Limb (tissue), 2 donors: ENCODE measurements around the gene PSMG4.
A peak's percentile ranks its signal among the peaks of the same experiment; 100 is the strongest.

Experiments
- DNase-seq, 2 donors: peaks; one replicate each; pipeline ENCODE4 v3.0.0-alpha.2; 2016; ENCODE audit errors: extremely low spot score in 2 of 2

The PSMG4 gene

DNA sequence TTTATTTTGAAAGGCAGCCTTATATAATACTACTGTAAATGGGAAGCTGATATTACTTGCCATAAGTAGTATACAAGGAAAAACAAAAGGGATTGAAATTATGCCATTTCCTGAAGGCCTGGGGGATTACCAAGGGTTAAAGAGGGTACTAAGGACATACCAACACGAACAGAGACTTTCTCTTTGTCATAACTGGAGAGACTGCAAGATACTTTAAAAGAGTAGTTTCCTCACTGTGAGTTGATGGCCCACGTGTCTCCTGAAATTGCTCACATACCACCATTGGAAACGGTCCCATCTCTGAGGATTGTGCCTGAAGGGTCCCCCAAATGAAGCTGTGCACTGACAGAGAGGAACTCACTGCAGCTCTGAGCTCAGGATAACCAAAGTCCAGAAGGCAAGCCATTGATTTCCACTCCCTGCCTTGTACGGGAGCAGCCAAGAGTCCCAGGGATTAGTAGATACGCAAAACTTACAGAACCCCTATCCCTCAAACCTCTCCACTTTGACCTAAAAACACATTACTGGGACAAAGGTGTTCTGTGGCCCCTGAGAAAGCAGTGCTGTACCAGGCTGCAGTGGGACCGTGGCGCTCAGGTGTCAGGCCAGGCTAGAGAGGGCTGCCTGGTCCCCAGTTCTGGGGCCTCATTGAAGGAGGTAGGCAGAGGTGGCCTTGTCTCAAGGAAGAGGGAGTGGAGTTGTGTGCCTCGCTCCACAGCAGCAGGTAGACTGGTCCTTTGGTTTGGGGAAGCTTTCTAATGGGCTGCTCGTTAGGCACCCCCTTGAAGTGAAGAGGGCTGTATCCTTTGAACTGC is 15.2 kb downstream of the PSMG4 start:
- no peak for DNase-seq

DNA sequence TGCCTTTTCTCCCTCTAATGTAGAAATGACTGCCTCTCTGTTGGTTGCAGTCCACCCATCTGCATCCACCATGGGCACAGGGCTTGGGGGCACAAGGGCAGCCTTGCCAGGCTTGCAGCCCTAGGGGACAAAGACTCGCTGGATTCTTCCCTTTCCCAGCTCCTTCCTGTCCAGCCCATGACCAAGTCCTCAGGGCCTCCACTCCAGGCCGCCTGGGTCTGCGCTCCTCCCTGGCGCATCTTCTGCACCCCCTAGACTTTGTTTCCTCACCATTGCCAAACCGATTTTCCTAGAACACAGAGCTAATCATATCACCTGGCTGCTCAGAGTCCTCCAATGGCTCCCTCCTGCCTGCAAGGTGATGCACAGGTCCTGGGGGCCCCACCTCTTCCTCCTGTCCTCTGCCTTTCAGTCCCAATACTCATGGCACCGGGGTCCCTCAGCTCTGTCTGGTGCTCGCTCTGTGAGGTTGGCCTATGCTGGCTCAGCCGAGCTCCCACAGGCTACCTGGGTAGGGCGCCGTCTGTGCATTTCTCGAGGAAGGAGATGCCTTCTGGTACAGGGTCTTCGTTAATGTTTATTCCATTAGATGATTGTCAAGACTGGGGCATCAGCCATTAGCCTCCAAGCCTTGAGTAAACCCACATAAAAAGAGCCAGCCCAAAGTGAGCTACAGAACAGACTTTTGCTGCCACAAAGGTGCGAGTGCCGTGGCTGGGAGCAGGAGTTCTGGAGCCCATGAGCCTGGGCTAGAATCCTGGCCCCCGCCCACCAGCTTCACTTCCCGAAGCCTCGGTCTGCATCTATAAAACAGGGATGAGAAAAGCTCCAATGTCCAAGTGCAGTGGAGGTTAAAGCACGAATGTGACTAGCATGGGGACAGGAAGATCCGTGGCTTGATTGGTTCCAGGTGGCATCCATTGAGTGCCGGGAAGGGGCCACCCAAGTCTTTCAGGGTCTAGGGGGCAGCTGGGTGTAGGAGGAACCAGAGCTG is 17.7 kb downstream of the PSMG4 start:
- no peak for DNase-seq

DNA sequence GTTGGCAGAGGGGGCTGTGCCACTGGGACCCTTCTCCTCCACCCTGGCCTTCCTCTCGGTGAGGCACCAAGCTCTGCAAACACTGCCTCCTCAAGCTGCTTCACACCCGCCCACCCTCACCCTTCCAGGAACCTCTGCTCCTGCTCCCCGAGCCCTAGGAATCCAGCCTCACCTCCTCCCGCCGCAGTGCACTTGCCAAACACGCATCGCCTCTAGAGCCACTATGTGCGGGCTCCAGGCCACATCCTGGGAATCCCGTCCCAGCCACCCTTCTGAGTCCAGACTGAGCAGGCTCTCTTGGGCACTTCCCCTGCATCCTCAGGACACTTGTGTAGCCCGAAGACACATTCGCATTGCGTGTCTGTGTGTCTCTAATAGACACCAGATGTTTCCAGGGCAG is 18.5 kb downstream of the PSMG4 start:
- no peak for DNase-seq

DNA sequence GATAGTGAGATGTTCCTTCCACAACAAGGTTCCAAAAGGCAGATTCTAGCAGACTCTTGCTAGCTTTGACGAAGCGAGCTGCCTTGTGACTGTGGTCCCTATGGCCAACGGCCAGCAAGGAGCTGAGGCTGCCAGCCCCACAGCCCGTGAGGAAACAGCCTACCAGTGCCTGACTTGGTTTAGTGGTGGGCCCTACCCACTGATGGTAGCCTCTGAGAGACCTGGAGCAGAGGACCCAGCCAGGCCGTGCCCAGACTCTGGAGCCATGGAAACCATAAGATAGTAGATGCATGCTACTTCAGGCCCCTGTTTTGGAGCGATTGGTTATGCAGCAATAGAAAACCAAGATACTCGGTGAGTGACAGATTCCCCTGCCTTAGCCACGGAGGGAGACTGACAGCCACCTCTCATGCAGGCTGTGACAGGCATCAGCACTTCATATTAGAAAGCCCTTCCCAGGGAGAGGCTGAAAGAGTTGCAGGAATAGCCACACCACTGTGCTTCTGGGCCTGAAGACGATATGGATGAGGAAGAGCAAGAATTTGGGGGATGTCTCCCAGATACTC is 19.2 kb downstream of the PSMG4 start:
- no peak for DNase-seq

DNA sequence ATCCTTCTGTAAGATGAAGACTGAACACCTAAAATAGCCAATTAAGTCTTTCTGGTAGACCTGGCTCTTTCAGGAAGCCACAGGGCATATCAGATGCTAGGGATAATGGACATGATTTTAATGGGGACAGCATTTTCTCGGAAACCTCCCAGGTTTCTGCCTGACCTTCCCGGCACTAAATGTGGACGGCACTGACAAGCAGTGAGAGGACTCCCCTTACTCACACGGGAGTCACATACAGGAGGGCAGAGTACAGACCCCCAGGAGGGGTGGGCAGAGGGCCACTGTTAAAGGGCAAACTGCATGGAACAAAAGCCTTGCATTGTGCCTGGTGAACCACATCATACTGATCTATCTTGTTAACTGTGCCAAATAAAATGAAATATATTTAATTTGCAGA is 19.9 kb downstream of the PSMG4 start:
- DNase-seq = peak in 1 of 2 donors; percentile 20

DNA sequence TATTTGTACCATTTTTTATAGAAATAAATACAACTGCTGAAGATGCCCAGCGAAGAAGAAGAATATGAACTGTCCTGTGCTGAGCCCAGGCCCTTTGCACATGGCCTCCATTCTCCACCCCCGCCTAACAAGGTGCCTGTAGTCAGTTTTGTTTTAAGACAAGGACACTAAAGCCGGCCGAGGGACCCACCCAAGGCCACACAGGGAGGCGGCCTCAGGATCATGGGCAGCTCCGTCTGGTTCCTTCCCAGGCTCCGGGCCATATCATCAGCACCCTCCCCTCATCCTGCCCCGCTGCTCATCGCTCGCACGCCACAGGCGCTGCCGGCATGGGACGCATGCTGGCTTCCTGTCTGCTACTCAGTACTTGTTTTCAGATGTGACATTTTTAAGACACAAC is 21.3 kb downstream of the PSMG4 start:
- peak in 1 of 2 donors; percentile 32 for DNase-seq

DNA sequence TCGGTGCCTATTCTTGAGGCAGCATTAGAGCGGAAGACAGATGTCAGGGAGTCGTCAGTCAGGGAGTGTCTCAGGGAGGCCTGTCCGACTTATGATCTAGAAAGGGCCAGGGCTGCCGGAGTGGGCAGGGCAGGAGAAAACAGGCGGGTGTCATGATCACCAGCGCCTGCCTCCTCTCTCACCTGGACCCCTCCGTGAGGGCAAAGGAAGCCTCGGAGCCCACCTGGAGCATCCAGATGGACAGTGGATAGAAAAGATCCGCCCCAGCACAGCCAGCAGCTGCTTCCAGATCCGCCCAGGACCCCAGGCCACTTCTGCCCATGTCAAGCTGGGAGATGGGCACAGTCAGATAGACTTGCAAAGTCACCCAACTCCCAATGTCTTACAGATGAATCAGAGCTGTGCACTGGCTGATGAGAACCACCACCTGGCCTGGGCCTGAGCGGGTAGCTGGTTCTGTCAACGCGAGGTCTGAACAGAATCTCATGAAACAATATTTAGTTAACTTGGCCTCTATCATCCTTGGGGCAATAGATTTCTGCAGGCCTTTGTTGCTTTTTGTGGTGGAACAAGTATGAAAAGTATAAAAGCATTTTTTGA is 22.2 kb downstream of the PSMG4 start:
- DNase-seq = peak in 1 of 2 donors; percentile 35

DNA sequence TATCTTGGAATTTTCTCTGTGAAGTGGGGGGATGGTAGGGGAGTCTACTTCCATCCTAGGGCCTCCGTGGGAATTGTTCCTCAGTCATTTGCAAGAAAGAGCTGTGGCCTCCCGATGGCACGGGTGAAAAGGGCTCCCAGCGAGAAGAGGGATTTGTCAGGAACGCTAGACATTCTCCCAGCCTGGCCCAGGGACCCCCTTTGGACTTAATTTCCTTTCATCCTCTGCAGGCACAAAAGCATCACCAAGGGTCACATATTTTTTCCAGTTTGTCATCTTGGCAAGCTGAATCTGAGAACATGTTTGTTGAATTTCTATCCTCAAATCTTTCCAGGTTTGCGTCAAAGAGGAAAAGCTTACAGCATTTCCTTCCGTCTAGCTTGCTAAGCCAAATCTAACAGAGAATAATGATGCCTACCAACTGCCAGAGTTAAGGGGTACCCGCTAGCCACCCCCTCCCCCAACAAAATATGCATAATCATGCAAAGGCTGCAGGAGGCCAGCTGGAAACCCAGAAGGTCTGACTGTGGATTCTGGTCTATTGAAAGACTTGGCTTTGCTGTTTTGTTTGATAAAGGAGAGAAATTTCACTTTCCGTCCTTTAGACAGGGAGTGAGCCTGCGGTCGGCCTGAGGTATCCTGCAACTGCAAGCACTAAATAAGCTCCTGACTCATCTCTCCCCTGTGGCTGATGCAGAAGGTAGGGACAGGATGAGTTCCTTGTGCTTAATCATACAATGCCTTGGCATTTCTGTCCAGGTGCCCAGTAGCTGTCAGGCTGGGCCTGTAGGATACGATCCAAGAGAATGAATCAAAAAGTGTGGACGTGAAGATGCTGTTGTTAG is 23.1 kb downstream of the PSMG4 start:
- peak; percentile 46 to 47 for DNase-seq

DNA sequence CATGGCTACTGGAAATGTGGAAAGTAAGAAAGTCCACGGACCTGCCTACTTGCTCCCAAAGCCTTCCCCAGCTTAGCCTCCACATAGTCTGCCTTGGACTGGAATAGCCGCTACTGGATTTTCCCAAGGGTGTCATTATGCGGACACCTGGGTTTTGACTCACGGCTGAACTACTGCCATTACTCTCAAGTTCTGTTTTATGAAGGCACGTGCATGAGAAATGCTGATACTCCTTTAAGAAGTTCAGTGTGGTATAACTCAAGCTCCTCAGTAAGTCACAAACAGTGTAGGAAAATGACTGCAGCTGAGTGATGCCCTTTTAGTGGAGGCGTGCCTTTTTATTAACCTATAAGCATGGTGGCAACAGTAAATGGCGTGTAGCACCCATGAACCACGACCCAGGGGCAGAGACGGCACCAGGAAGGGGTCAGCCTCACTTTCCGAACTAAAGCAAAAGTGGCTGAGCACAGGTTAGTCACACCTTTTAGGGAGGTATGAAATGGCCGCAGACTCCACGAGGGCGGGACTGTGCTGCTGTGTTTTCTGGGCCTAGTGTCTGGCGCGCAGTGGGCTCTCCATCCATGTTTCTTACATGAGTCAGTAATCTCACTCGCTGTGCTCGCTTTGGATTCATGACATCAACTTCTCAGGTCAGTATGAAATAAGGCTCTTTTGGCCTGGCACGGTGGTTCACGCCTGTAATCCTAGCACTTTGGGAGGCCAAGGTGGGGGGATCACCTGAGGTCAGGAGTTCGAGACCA is 23.9 kb downstream of the PSMG4 start:
- peak in 1 of 2 donors; percentile 23 for DNase-seq

DNA sequence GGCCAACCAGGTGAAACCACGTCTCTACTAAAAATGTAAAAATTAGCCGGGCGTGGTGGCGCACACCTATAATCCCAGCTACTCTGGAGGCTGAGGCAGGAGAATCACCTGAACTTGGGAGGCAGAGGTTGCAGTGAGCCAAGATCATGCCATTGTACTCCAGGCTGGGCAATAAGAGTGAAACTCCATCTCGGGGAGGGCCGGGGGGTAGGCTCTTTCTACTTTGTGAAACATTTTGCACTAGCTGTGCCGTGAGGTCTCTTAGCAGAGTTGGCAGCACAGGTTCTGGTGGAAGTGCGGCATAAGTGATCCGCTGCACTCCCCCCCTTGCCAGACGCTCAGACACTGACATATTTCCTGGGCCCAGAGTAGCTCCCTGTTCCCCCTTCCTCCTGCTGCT is 24.5 kb downstream of the PSMG4 start:
- no peak for DNase-seq

DNA sequence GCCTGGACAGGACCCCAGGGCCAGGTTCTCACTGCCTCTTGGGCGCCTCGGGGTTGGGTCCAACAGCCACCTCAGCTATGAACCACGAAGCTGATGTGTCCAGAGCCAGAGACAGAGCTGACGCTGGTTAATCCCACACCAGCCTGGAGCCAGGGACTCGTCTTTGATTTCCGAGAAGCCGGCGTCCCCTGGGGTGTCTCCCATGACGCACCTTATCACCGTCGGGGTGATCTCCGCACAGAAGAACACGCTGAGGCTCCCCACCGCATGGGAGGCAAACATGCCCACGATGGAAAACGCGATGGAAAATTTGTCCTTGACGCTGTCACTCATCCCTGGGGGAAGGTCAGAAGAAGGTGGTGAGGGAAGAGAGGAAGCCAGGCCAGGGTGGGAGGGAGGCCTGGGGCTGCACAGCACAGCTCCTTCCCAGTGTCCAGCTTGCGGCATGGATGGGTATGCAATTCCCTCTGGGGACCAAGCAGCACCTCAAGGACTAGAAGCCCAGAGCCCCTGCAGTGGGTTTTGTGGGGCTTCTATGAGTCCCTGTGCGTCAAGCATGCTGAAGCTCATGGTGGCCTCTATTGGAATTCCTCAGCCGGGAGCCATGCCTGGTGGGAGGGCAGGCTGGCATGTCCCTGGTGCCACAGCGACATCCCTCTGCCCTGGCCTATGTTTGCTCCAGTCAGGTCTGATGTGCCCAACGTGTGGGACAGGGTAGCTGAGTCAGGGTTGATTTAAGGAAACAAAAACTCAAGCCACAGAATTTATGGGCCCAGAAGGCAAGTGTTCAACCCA is 25.1 kb downstream of the PSMG4 start:
- DNase-seq = peak in 1 of 2 donors; percentile 31

DNA sequence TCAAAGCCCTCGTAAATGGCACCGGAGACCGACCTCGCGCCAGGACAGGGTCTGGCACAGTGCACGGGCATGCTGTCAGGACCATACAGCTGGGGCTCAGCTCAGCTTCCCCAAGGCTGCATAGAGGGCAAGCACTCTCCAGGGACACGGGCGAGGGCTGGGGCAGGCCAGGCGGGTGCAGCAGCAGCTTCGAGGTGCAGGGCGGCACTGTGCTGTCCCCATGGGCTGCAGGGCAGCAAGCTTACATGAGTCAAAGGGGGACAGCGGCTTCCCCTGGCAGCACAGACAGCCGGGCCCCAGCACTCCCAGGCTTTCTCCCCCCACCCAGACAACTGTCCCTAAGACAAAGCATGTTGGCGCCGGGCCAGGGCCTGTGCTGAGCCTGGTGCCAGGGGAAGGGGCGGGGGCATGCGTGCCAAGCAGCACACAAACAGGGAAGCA is 25.7 kb downstream of the PSMG4 start:
- DNase-seq = peak in 1 of 2 donors; percentile 81

DNA sequence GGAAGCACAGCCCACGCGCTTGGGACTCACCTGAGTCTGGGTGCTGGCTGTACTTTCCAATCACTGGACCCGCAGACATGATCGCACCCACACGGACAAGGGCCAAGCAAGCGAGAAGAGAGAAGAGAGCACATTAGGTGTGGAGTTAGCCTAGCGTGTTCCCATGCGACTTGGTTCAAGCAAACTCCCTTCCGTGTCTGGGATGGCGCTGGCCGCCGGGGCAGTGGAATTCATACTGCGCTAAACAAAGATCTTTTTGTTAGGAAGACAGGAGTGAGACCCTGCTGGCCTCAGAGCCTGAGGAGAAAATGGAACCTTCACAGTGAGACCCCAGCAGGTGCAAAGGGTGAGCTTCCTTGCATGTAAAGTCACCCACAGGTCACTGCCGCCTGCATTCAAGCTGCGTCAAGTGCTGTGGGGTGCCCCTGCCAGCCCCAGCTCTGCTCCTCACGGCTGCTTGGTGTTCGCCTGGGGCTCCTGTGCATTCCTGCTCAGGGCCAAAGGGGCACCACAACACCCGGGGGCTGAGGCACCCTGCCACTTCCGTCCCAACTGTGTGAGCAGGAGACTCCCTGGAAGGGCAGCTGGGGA is 26.4 kb downstream of the PSMG4 start:
- DNase-seq = peak in 1 of 2 donors; percentile 39

DNA sequence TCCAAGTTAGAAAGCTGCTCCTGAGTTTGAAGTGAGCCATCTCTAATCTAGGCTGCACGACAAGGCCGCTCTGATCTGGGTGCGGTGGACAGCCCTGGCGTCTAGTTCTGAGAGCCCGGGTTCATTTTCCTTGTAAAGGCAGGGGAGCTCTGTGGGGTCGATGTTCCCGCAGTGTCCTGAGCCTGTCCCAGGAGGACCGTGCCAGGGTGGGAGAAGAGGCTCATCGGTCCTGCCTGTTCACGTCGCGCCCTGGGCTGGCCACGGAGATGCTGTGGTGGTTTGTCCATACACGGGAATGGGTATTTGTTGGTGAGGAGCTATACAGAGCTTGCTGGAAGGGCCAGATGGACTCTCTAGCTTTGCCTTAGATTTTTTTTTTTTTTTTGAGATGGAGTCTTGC is 27.0 kb downstream of the PSMG4 start:
- no peak for DNase-seq

DNA sequence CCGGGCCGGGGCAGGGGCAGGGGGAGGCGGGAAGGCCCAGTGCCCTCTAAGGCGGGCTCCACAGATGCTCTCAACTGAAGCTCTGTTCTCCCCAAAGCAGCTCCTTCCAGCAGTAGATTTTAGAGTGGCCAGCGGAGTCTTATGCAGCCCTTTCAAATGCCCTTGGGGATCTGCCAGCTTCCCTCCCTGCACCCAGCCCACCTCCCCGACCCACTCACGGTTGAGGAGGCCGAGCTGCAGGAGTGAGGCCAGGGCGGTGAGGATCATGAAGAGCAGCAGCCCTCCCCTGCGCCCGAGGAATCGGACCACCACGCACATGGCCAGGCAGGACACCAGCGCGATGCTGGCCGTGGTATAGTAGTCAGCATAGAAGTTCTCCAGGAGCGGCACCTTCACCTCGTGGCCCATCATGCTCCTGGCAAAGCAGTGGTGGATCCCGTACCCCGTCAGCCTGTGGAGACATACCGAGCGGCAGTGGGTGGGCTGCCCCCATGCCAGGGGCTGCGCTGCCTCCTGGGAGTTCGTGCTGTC is 28.0 kb downstream of the PSMG4 start:
- DNase-seq = peak in 1 of 2 donors; percentile 21

DNA sequence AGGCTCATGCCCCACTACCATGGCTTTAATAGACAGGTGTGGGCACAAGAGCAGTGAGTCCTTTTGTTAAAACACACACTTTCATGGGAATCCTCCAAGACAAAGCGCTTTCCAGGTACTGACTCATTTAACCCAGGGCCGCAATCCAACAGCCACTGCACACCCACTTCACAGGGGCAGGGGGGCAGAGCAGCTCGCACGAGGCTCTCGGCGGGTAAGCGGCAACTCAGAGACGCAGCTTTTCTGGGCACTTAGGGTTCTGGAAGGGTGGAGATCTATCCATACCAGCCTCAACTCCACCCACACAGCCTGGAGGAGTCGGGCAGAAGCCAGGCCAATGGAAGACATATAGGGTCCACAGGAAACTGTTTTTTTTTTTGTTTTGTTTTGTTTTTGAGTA is 28.6 kb downstream of the PSMG4 start:
- DNase-seq = peak in 1 of 2 donors; percentile 14

DNA sequence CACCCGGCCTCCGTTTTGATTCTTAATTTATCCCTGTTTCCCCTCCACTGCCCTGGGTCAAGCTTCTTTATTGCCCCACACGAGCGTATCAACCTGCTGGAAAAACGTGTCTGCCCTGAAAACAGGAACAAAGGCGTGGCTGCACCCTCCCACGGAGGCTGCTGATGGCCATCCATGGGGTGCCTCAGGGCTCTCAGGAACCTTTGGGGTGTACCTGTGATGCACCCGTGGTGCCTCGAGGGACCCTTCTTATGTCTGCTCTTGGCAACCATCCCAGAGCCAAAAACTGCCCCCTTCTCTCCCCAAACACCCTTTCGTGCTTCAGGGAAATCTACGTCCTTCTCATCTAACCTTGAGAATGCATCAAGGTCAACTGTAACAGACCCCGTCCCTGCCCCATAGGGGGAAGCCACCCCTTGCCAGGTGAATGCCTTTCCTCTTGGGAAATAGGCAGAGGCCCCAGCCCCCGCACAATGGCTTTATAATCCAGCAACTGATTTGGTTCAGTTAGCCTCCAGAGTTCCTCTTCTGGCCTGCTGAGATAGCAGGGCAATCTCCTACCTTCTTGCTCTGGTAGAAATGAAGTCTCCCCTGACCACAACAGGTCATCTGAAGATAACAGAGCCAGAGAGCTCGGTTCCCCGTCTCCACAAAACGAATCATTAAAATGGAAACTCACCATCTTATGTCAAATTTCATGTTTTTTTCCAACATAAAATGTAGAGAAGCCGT is 29.4 kb downstream of the PSMG4 start:
- peak in 1 of 2 donors; percentile 11 for DNase-seq
